Peyer's patch (tissue), 4 donors: ENCODE data around the gene IMPACT.

Experiments
- CTCF ChIP-seq, 6 experiments: fragments of 450-650 bp in 4 of 6; fragments of 200-600 bp in 2 of 6; sonication (generic) in 1 of 6; IDR thresholded peaks; one replicate each; pipeline ENCODE4 v1.5.1; 2017 to 2019; ENCODE audit warnings: antibody characterized with exemption in 6 of 6, mild to moderate bottlenecking in 3 of 6, moderate library complexity in 1 of 6
- POLR2A ChIP-seq, 2 donors: fragments of 450-650 bp; IDR thresholded peaks; one replicate each; pipeline ENCODE4 v1.5.1; 2017; ENCODE audit warnings: antibody characterized with exemption in 2 of 2, mild to moderate bottlenecking in 2 of 2, moderate library complexity in 2 of 2

DNA sequence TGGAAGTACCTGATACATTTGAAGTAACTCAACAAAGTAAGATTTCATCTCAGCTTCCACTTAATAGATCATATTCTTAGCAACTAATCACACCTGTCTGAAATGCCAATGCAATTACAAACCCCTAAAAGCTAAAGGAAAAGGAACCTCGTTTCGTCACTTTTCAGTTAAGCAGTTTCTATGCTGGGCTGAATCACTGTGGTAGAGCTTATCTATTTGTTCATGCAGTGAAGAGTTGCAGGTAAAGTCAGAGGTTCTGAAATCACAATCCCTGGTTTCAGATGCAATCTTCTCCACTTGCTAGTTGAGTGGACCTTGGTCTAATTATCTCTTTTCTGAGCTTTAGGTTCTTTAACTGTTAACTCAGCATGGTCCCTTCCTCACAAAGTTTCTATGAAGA lies 40.3 kb downstream of the IMPACT start:
- TF ChIP-seq CTCF (IDR thresholded peaks at IDR 0.05) (no peak), POLR2A (IDR thresholded peaks at IDR 0.05) (no peak)
